IPS DF 6.9 (cell line): ENCODE data around the gene BACH2.

Experiments
- DNase-seq: peaks from one replicate; pipeline ENCODE4 v3.0.0-alpha.2; 2013; ENCODE audit warnings: low read depth, low spot score
- H3K27ac ChIP-seq: one replicate; pipeline ENCODE4 v1.5.1; 2013; ENCODE audit warnings: low read length, control low read depth
- H3K27me3 ChIP-seq: 2 replicates; pipeline ENCODE4 v1.6.1; 2013; ENCODE audit warnings: mild to moderate bottlenecking, low read length; ENCODE audit not compliant: control insufficient read depth, insufficient read depth
- H3K36me3 ChIP-seq: 2 replicates; pipeline ENCODE4 v1.6.1; 2013; ENCODE audit warnings: low read length; ENCODE audit not compliant: control insufficient read depth, insufficient read depth
- H3K4me1 ChIP-seq: 2 replicates; pipeline ENCODE4 v1.6.1; 2013; ENCODE audit warnings: low read length; ENCODE audit not compliant: control insufficient read depth, insufficient read depth
- H3K4me3 ChIP-seq: 2 replicates; pipeline ENCODE4 v1.5.1; 2013; ENCODE audit warnings: mild to moderate bottlenecking, low read length
- H3K9me3 ChIP-seq: 2 replicates; pipeline ENCODE4 v1.6.1; 2013; ENCODE audit warnings: low read length, inconsistent platforms; ENCODE audit not compliant: control insufficient read depth, insufficient read depth
- WGBS: extraction: QIAGEN DNeasy Blood & Tissue Kit; methylation state at CpG from one replicate; pipeline ENCODE4 v1.1.7; 2013; ENCODE audit warnings: mixed read lengths, missing lambda C conversion rate; ENCODE audit not compliant: insufficient read length, insufficient coverage; 5-methylcytosine and 5-hydroxymethylcytosine counted together

Gene BACH2

DNA sequence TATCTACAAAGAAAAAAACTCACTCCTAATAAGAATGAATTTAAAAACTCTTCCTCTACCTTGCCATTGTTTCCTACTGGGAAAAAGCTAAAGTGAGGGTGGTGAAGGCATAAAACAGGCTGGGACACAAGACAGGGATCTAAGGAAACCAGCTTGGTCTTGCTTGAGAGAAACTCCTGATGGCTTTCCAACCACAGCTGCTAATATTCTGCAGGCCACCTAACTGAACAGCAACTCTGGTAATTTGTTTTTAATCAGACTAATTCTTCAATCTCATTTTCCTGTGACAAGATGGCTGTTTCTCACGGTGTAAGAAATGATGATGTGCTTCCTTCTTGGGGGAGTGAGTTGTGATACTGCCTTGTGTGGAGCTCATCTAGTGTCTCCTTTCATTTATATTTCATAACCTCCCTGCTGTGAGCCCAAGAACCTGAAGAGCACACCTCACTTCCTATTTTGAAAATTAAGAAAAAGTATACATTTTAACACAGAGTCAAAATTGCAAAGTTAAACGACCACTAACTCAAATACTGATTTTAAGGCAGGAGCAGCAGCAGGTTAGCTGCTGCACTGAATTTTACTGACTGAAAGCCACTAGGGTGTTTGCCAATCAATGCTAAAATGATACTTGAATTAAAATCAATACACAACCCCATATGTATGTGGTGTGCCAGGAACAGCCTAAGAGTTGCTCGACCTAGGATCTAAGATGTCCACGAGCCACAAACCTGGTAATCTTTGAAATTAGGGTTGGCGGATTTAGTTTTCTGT, 58.0 kb downstream of the BACH2 start:
- WGBS = no CpG with 5 or more reads among the region's 5 CpGs

DNA sequence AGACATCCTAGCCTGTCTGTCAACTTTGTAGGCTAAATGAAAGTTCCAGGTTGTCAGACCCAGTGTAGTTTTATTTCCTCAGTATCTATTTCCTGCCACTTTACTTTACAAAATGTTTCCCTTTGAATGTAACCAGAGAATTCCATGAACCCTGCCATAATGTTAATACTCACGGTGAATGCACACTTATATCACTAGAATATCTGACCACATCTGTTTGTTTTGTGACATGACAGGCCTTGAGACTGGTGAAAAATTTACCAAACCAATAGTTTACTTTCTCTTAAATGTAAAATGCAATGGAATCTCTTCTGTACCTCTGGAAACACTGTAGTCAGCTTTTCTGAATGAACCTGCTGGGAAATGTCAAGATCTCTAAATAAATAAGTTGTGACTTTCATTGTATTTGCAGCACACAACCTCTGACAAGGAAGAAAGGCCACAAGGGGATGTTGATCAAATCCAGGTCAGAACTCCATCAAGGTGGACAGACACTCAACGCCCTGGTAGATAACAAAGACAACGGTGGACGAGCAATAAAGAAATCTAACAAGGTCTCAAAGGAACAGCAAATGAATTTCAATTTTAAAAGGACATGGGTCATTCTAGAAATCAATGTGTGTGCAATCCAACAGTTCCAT, 59.2 kb downstream of the BACH2 start:
- Histone ChIP-seq H3K9me3 (no peaks in the 10 kb centered on the region), H3K27me3 (no peaks in the 10 kb centered on the region), H3K27ac (no peak overlapping the region), H3K4me1 (no peaks in the 10 kb centered on the region), H3K36me3 (no peaks in the 10 kb centered on the region), H3K4me3 (no peak overlapping the region)
- DNase-seq = no peak
- no CpG with 5 or more reads among the region's 4 CpGs for WGBS

More for the DNA sequence above, 58.0 kb downstream of the BACH2 start:
- Histone ChIP-seq H3K9me3 (no peaks in the 10 kb centered on the region), H3K36me3 (no peaks in the 10 kb centered on the region), H3K27me3 (no peaks in the 10 kb centered on the region), H3K27ac (no peak overlapping the region), H3K4me1 (no peaks in the 10 kb centered on the region), H3K4me3 (no peak overlapping the region)
- no peak for DNase-seq

DNA sequence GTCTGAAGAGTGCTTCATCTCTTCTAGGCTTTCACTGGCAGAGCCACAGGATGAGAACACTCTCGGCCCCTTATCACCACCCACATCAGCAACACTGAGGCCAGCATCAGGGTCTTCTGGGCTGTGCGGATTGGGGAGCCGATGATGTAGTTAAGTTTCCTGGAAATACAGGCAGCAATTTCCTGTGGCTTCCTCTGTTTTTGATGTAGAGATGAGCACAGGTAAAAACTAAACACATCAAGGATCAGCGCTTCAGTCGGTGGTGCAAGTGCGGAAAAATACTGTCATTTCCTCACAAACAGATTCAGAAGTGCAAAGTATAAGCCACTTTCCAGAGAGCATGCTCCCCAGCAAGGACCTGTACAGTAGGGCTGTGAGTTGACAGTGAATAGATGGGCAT, 62.6 kb downstream of the BACH2 start:
- no peak overlapping the region for H3K4me3 ChIP-seq
- no CpG with 5 or more reads among the region's 6 CpGs for WGBS
- H3K4me1 ChIP-seq = no peaks in the 10 kb centered on the region
- no peaks in the 10 kb centered on the region for H3K27me3 ChIP-seq
- no peak for DNase-seq
- no peaks in the 10 kb centered on the region for H3K36me3 ChIP-seq
- no peak overlapping the region for H3K27ac ChIP-seq
- H3K9me3 ChIP-seq = no peaks in the 10 kb centered on the region

DNA sequence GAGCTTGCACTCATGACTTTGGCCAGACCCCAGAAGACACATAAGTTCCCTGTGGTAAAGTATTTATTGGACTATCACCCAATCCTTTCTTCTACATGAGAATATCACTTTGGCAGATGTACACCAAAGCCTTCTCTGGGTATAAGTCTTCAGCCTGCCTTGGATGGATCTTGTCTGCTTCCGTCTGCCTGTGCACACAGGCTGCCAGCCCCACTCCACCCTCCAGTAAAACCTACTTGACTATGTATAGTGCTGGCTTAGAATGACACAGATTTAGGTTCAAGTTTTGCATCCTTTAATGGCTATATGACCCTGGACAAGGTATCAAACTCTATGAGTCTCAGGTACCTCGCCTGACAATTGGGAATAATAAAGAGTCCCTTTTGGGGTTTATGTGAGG, 63.4 kb downstream of the BACH2 start:
- Histone ChIP-seq H3K4me1 (no peaks in the 10 kb centered on the region), H3K36me3 (no peaks in the 10 kb centered on the region), H3K9me3 (no peaks in the 10 kb centered on the region), H3K4me3 (no peak overlapping the region), H3K27me3 (no peaks in the 10 kb centered on the region), H3K27ac (no peak overlapping the region)
- WGBS = no CpG with 5 or more reads among the region's 2 CpGs
- DNase-seq = no peak

DNA sequence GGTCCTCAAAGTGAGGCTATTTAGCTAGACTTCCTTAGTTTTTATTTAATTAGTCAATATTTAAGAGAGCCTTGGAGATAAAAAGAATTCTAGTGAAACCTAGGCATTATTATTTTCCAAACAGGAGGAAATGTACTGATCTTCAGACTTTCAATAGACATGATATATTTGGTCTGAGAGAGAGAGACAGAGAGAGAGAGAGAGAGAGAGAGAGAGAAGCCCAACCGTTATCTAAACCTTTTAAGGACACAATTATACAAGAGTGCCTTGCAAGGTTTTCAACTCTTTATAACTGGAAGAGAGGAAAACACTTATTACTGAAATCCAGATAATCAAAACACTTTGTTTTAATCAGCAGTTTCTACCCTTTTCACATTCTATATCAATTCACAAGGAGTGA, 64.8 kb downstream of the BACH2 start:
- DNase-seq = no peak
- no peaks in the 10 kb centered on the region for H3K4me1 ChIP-seq
- no peak overlapping the region for H3K27ac ChIP-seq
- H3K27me3 ChIP-seq = no peaks in the 10 kb centered on the region
- H3K36me3 ChIP-seq = no peaks in the 10 kb centered on the region
- WGBS = no CpG with 5 or more reads among the region's 1 CpG
- H3K4me3 ChIP-seq = no peak overlapping the region
- no peaks in the 10 kb centered on the region for H3K9me3 ChIP-seq

DNA sequence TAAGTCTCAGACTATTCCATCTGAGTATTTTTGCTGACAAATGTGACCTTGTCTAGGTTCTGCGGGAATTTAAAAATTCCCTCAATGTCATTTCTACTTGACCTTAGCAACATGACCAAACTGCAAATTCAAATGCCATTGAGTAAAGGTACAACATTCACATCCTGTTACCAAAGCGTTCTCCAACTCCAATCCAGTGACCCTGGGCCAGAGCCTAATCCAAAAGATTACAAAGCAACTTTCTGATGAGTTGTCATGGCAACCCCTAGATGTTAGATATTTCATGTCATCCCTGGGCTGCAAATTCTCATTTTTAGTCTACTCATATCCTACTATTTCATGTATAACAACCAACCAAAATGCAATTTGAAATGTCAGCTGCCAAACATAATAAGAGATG, 65.3 kb downstream of the BACH2 start:
- Histone ChIP-seq H3K4me1 (no peaks in the 10 kb centered on the region), H3K4me3 (no peak overlapping the region), H3K9me3 (no peaks in the 10 kb centered on the region), H3K27me3 (no peaks in the 10 kb centered on the region), H3K27ac (no peak overlapping the region), H3K36me3 (no peaks in the 10 kb centered on the region)
- no CpG with 5 or more reads among the region's 2 CpGs for WGBS
- no peak for DNase-seq

DNA sequence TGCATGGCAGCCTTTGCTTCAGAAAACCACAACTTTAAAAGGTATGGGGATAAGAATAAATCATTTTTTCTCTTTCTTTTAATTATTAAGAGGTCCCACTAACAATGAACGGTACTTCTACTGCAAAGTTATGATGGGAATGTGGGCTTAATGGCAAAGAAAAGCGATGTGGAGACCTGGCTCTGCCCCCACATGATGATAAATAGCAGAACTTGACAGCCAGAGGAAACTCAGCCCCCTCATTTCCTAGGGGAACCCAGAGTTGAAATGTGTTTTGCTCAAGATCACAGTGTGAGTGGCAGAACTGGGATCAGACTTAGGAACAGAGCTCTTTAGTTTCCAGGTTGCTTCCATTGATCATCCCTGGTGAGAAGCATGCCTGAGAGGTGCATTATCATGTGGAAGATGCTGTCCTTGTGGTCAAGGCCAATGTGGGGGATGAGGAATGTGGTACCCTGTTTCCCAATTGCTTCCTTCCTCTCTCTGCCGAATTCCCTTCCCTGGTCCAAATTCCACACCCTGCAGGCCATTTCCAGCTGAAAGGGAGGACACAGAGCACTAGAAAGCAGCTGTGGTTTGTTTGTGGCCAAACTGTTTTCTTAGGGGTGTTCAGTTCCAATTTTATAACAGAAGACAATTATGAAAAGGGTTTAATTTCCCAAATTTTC, 66.0 kb downstream of the BACH2 start:
- H3K36me3 ChIP-seq = no peaks in the 10 kb centered on the region
- DNase-seq = no peak
- no peak overlapping the region for H3K27ac ChIP-seq
- no peak overlapping the region for H3K4me3 ChIP-seq
- H3K4me1 ChIP-seq = no peaks in the 10 kb centered on the region
- no CpG with 5 or more reads among the region's 3 CpGs for WGBS
- no peaks in the 10 kb centered on the region for H3K9me3 ChIP-seq
- H3K27me3 ChIP-seq = no peaks in the 10 kb centered on the region

DNA sequence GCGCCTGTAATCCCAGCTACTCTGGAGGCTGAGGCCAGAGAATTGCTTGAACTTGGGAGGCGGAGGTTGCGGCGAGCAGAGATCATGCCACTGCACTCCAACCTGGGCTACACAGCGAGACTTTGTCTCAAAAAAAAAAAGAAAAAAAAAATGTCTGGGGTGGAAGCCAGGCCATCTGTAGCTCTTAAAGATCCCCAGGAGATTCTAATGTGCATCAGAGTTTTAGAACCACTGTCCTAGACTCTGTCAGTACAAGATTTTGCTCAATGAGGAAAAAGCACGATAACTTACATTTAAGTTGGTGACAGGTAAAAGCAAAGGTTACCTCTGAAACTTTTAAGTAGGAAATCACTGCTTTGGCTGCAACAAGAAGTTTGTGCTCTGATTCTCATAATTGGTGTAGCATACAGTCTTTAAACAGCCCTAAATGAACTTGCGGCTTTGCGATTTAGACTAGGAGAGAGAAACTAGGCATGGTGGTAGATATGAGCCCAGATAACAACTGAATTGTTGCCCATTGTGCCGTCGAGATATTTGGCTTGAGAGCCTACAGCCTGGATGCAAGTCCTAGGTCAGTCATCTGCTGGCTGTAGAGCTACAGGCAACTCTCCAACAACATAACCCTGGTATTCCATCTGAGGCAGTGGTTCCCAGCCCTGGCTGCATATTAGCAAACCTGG, 67.2 kb downstream of the BACH2 start:
- Histone ChIP-seq H3K9me3 (no peaks in the 10 kb centered on the region), H3K27me3 (no peaks in the 10 kb centered on the region), H3K36me3 (no peaks in the 10 kb centered on the region), H3K4me1 (no peaks in the 10 kb centered on the region), H3K4me3 (no peak overlapping the region), H3K27ac (no peak overlapping the region)
- no peak for DNase-seq
- WGBS = no CpG with 5 or more reads among the region's 10 CpGs

DNA sequence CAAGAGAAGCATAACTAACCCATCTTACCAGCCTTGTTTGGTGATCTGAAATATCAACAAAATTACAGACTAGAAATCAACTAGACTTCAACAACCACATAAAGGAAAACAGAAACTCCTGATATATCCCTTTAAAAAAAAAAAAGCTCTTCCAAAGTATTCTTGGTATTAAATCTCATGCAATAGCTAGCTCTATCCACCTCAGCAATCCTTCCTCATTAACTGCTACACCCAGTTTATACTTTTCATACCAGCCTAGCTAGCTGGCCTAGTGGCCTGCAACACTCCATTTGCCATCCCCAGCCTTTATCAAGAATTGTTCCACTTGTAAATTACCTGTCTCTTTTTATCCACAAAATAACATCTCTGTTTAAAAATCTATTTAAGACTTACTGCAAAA, 69.0 kb downstream of the BACH2 start:
- H3K4me1 ChIP-seq = no peaks in the 10 kb centered on the region
- H3K9me3 ChIP-seq = 0 out of 2 replicates have a peak, but pooled peaks cover 1% of the 10 kb centered on the region
- no peak for DNase-seq
- H3K27me3 ChIP-seq = no peaks in the 10 kb centered on the region
- H3K4me3 ChIP-seq = no peak overlapping the region
- H3K27ac ChIP-seq = no peak overlapping the region
- H3K36me3 ChIP-seq = no peaks in the 10 kb centered on the region

DNA sequence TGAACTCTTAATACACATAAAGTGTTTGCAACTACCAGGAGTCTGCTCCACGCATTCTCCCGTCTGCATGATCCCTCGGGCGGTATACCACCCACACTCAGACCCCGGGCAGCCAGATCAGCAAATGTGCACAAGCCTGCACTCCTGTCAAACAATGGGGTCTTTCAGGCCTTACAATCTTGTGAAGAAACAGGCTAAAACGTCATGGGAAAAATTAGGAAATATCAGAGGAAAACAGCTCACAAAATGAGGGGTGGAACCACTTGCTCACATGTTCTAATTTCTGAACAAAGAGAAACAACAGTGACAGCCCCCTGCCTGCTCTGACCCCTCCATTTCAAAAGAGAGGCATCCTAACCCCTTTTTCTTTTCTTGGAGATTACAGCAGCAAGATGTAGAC, 69.4 kb downstream of the BACH2 start:
- H3K4me1 ChIP-seq = no peaks in the 10 kb centered on the region
- H3K4me3 ChIP-seq = no peak overlapping the region
- no peak overlapping the region for H3K27ac ChIP-seq
- H3K27me3 ChIP-seq = no peaks in the 10 kb centered on the region
- no CpG with 5 or more reads among the region's 6 CpGs for WGBS
- no peaks in the 10 kb centered on the region for H3K36me3 ChIP-seq
- 0 out of 2 replicates have a peak, but pooled peaks cover 1% of the 10 kb centered on the region for H3K9me3 ChIP-seq
- DNase-seq = no peak
